K562 (cell line): ENCODE data around the gene PSME1. TPM values are rescaled to one million over a fixed set of nuclear protein-coding genes. Genes with fewer than 3 reads are reported as not detected.

Experiments used
- ADNP ChIP-seq: fragments of 200-800 bp; sonication (Bioruptor generic); IDR thresholded peaks from 2 replicates; pipeline ENCODE4 v1.6.1; 2016; ENCODE audit warnings: missing genetic modification characterization, missing compliant biosample characterization
- BCL6 ChIP-seq: fragments of 250-450 bp; sonication (Bioruptor Pico); IDR thresholded peaks from 2 replicates; pipeline ENCODE4 v1.4.0; 2020
- EGR1 ChIP-seq: fragments of 450-650 bp; conservative IDR thresholded peaks from 2 replicates; pipeline ENCODE4 v1.6.1; 2017; ENCODE audit warnings: mild to moderate bottlenecking
- ELF2 ChIP-seq: fragments of 250-450 bp; sonication (Bioruptor Pico); IDR thresholded peaks from 2 replicates; pipeline ENCODE4 v1.5.0; 2021; ENCODE audit warnings: mild to moderate bottlenecking
- FOXK1 ChIP-seq: sonication (generic); formaldehyde crosslinking; IDR thresholded peaks from 2 replicates; pipeline ENCODE4 v1.8.0; 2022; ENCODE audit warnings: missing genetic modification reagents, mild to moderate bottlenecking, borderline replicate concordance
- GATAD2A ChIP-seq: fragments of 450-650 bp; IDR thresholded peaks from 2 replicates; pipeline ENCODE4 v1.6.1; 2017
- MAFK ChIP-seq: IDR thresholded peaks from 2 replicates; pipeline ENCODE4 v1.6.1; 2011; ENCODE audit warnings: low read length, improper control_type of control experiment
- MAX ChIP-seq: sonication (generic); formaldehyde crosslinking; IDR thresholded peaks from 2 replicates; pipeline ENCODE4 v1.9.0; 2022; ENCODE audit warnings: mild to moderate bottlenecking, missing genetic modification reagents
- NCOA4 ChIP-seq: fragments of 450-650 bp; IDR thresholded peaks from 2 replicates; pipeline ENCODE4 v1.6.1; 2018; ENCODE audit warnings: mild to moderate bottlenecking; ENCODE audit not compliant: partially characterized antibody
- PHF8 ChIP-seq: fragments of 200-600 bp; sonication (generic); IDR thresholded peaks from 2 replicates; pipeline ENCODE4 v1.6.1; 2012; ENCODE audit warnings: mixed run types, mild to moderate bottlenecking, inconsistent platforms, low read length, moderate library complexity, borderline replicate concordance
- PREB ChIP-seq: sonication (generic); formaldehyde crosslinking; IDR thresholded peaks from 2 replicates; pipeline ENCODE4 v1.8.1; 2023; ENCODE audit warnings: mild to moderate bottlenecking, missing genetic modification reagents
- PYGO2 ChIP-seq: fragments of 450-650 bp; IDR thresholded peaks from 2 replicates; pipeline ENCODE4 v1.6.1; 2016; ENCODE audit warnings: mild to moderate bottlenecking, missing genetic modification characterization, moderate library complexity, missing compliant biosample characterization
- SIN3A ChIP-seq, 2 experiments: fragments of 150-350 bp in 1 of 2; IDR thresholded peaks; 2 replicates each; pipeline ENCODE4 v1.6.1; 2011 to 2016; ENCODE audit warnings: borderline replicate concordance in 2 of 2, low read depth in 2 of 2, low read length in 2 of 2, mild to moderate bottlenecking in 2 of 2, moderate library complexity in 2 of 2; ENCODE audit not compliant: control insufficient read depth in 1 of 2
- SIX5 ChIP-seq, 2 experiments: IDR thresholded peaks; 2 replicates each; pipeline ENCODE4 v1.6.1; 2011; ENCODE audit warnings: low read length in 2 of 2, borderline replicate concordance in 1 of 2, low read depth in 1 of 2, mild to moderate bottlenecking in 1 of 2, moderate library complexity in 1 of 2; ENCODE audit not compliant: insufficient read depth in 1 of 2
- VEZF1 ChIP-seq: fragments of 200-800 bp; sonication (Bioruptor generic); IDR thresholded peaks from 2 replicates; pipeline ENCODE4 v1.6.1; 2017; ENCODE audit warnings: missing genetic modification characterization, missing compliant biosample characterization
- ZNF3 ChIP-seq: fragments of 250-450 bp; sonication (Bioruptor Pico); IDR thresholded peaks from 2 replicates; pipeline ENCODE4 v1.5.0; 2021; ENCODE audit warnings: mild to moderate bottlenecking, moderate library complexity
- ZNF316 ChIP-seq: fragments of 450-650 bp; IDR thresholded peaks from 2 replicates; pipeline ENCODE4 v1.6.1; 2016
- polyA plus RNA-seq, 8 experiments: library from polyadenylated mRNA; depleted of rRNA in 4 of 8; stranded (reverse) in 5 of 8; unstranded in 3 of 8; fragments of >200 nt; fragmentation: Nextera tagmentation in 2 of 8; fragmentation: Illumina TruSeq in 1 of 8; extraction: Ambion mirVana in 2 of 8; extraction: Trizol in 1 of 8; gene quantifications; 2 replicates each; pipeline versions ENCODE4 v1.2.1 to v1.2.3, GENCODE V29; 2011 to 2014; ENCODE audit warnings: inconsistent platforms in 1 of 8, missing spikeins in 1 of 8
- total RNA-seq, 7 experiments: library from RNA; depleted of rRNA in 6 of 7; stranded (reverse); fragments of >200 nt in 6 of 7; fragmentation: Illumina TruSeq in 2 of 7; extraction: Trizol in 2 of 7; gene quantifications; 2 replicates each; pipeline versions ENCODE4 v1.2.1 to v1.2.3, GENCODE V29; 2011 to 2021; ENCODE audit warnings: low replicate concordance in 1 of 7
- TF ChIP-seq, protein P1 (sequence below): fragments of 250-450 bp; sonication (Bioruptor Pico); IDR thresholded peaks from 2 replicates; pipeline ENCODE4 v1.4.0; 2020; ENCODE audit warnings: borderline replicate concordance
- TF ChIP-seq, protein P2 (sequence below): fragments of 450-650 bp; formaldehyde crosslinking; IDR thresholded peaks from 2 replicates; pipeline ENCODE4 v1.4.0; 2022; ENCODE audit warnings: mild to moderate bottlenecking, moderate library complexity
- TF ChIP-seq, protein P3 (sequence below): sonication (generic); formaldehyde crosslinking; IDR thresholded peaks from 2 replicates; pipeline ENCODE4 v1.8.0; 2022; ENCODE audit warnings: missing genetic modification reagents, mild to moderate bottlenecking, borderline replicate concordance

PSME1 gene
- total and polyA plus RNA-seq, 9 of the 15 experiments (the other 6 are each of a cell fraction or from before 2014, with no cell fraction given), result 20.3 to 180 (median 67.5) TPM

GRCh38 chr14:24146453-24146977 lies 10.5 kb downstream of the PSME1 start, which contains the start of gene PSME2 (continued):
- TF ChIP-seq VEZF1 (peak; percentile 87), SIN3A (IDR thresholded peaks at IDR 0.05; ENCODE audit: borderline replicate concordance in 2 of 2, control insufficient read depth in 1 of 2, low read depth in 2 of 2, low read length in 2 of 2) (peak; percentile 68 to 70; a peak in 2 of 4 replicates), EGR1 (peak; percentile 25; the same call in 1 of the 2 replicates), PHF8 (peak; percentile 40; the same call in 1 of the 2 replicates), PYGO2 (no peak), GATAD2A (no peak), NCOA4 (no peak), SIX5 (IDR thresholded peaks at IDR 0.05; ENCODE audit: borderline replicate concordance in 1 of 2, insufficient read depth in 1 of 2, low read depth in 1 of 2, low read length in 2 of 2) (no peak), ELF2 (CRISPR knock-in tag) (no peak), ZNF3 (no peak), BCL6 (CRISPR knock-in tag) (no peak), ZNF316 (no peak), MAFK (no peak), PREB (CRISPR knock-in tag) (no peak), ADNP (tag) (no peak), FOXK1 (CRISPR knock-in tag) (no peak), MAX (CRISPR knock-in tag) (peak; percentile 35; the same call in 1 of the 2 replicates)
- TF ChIP-seq, protein P1, sequence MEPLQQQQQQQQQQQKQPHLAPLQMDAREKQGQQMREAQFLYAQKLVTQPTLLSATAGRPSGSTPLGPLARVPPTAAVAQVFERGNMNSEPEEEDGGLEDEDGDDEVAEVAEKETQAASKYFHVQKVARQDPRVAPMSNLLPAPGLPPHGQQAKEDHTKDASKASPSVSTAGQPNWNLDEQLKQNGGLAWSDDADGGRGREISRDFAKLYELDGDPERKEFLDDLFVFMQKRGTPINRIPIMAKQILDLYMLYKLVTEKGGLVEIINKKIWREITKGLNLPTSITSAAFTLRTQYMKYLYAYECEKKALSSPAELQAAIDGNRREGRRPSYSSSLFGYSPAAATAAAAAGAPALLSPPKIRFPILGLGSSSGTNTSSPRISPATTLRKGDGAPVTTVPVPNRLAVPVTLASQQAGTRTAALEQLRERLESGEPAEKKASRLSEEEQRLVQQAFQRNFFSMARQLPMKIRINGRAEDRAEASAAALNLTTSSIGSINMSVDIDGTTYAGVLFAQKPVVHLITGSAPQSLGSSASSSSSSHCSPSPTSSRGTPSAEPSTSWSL (CRISPR knock-in tag), result no peak
- TF ChIP-seq, protein P2, sequence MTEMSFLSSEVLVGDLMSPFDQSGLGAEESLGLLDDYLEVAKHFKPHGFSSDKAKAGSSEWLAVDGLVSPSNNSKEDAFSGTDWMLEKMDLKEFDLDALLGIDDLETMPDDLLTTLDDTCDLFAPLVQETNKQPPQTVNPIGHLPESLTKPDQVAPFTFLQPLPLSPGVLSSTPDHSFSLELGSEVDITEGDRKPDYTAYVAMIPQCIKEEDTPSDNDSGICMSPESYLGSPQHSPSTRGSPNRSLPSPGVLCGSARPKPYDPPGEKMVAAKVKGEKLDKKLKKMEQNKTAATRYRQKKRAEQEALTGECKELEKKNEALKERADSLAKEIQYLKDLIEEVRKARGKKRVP, result no peak
- TF ChIP-seq, protein P3, sequence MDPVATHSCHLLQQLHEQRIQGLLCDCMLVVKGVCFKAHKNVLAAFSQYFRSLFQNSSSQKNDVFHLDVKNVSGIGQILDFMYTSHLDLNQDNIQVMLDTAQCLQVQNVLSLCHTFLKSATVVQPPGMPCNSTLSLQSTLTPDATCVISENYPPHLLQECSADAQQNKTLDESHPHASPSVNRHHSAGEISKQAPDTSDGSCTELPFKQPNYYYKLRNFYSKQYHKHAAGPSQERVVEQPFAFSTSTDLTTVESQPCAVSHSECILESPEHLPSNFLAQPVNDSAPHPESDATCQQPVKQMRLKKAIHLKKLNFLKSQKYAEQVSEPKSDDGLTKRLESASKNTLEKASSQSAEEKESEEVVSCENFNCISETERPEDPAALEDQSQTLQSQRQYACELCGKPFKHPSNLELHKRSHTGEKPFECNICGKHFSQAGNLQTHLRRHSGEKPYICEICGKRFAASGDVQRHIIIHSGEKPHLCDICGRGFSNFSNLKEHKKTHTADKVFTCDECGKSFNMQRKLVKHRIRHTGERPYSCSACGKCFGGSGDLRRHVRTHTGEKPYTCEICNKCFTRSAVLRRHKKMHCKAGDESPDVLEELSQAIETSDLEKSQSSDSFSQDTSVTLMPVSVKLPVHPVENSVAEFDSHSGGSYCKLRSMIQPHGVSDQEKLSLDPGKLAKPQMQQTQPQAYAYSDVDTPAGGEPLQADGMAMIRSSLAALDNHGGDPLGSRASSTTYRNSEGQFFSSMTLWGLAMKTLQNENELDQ (CRISPR knock-in tag), result no peak
